Embryonic facial prominence (tissue), 1 donor: Measurements from ENCODE around the gene ERFE.
A peak's percentile ranks its signal among the peaks of the same experiment; 100 is the strongest.
"Not testable (repeated sequence)": the region's sequence is repeated elsewhere in the genome, so short reads cannot be mapped to it uniquely, and the experiment has no call there.

Source experiments
- DNase-seq: peaks from one replicate; pipeline ENCODE4 v3.0.0-alpha.2; 2016; ENCODE audit errors: extremely low spot score

ERFE gene

GRCh38 chr2:238168196-238169047 lies 9.7 kb downstream of the ERFE start:
- no peak for DNase-seq

DNA sequence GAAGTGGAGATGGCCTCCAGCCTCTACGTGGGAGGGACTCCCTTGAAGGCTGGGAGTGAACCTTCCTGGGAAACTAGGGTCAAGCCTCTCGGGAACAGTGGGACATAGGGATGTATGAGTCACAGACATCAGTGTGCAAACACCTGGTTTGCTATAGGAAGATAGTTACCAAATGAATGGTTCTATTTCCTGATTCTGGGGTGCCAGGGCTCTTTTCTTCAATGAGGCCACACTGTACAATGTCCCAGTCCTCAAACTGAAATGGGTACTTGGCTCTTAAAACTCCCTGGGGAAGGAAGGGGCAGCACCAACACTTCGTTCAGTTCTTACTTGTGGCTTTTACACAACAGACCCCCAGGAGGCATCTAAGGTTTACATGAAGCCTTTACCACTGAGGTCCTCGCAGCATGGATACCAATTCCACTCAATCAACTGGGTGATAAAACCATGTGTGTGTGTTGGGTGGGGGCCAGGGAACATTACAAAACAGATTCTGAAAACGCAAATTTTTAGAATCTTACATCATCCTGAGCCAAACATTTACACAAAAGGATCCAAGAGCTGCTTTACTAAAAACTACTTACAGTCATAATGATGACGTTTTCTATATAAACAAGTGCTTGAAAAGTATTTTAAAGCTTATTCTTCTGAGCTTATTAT lies 10.4 kb downstream of the ERFE start:
- DNase-seq, result no peak

DNA sequence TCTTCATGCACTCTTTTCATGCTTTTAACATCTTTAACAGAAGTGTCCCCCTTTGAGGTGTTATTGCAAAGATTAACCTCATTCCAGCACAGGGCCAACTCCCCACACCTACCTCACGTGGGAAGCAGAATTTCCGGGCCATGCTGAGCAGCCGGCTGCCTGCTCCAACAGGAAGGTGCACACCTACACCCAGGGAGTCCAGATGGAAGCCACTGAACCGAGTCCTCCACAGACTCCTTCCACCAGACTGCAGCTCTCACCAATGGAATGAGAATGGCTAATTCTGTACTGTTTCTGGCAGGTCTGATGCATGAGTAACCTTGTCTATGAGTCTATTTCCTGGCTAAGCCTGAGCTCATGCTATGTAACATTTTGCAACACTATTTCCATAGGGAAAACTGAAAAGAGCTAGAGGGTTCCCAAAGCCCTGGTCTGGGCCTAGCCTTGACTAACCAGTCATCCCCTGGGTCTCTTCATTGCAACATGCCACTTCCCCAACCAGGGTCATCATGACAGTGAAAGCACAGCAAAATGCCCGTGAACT lies 11.0 kb downstream of the ERFE start:
- DNase-seq, result no peak

GRCh38 chr2:238170386-238171071 lies 11.8 kb downstream of the ERFE start:
- DNase-seq, result no peak

GRCh38 chr2:238171072-238171431 lies 12.3 kb downstream of the ERFE start:
- not testable (repeated sequence) for DNase-seq

DNA sequence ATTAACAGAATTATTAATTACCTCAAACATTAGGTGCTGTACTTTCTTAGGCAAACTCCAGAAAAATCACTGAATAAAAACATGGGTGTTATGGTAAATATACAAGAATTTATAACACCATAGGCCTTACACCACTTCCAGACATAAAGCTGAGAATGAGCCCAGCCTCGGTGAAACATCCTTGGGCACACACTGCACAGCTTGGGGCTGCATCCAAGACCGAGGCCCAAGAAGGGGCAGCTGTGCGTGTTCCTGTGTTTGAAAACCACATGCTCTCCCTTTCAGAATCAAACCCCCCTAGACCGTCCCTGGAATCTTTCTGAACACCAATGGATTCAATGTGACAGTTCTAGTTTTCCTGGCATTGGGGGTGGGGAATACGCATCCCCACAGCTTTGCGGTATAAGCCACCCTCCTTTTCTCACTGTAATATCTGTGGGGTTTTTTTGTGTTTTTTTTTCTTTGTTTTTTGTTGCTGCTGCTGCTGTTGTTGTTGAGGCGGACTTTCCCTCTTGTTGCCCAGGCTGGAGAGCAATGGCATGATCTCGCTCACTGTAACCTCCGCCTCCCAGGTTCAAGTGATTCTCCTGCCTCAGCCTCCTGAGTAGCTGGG lies 12.9 kb downstream of the ERFE start:
- no peak for DNase-seq

GRCh38 chr2:238172439-238172838 lies 13.7 kb downstream of the ERFE start:
- DNase-seq, result no peak

- no peak for DNase-seq
Measured at GRCh38 chr2:238173692-238174091, 14.9 kb downstream of the ERFE start.

- no peak for DNase-seq
Measured at GRCh38 chr2:238174291-238174690, 15.5 kb downstream of the ERFE start.

DNA sequence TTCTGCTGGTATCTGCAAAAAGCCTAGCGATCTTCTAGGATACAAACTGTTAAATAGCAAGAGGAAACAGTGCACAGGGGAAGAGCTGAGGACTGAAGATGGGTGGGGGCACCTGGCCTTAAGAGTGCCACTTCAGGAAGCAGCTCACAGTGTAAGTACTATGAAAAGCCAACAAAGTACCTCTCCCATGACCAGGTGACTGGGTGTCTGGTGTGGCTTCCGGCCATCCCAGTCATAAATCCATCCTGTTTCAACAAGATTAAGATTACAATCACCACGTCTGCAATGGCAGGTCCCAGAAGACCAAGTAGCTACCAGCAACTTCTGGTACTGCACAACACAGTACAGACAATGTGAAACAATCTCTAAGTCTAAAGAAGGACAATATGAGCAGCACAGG lies 15.9 kb downstream of the ERFE start:
- no peak for DNase-seq

DNA sequence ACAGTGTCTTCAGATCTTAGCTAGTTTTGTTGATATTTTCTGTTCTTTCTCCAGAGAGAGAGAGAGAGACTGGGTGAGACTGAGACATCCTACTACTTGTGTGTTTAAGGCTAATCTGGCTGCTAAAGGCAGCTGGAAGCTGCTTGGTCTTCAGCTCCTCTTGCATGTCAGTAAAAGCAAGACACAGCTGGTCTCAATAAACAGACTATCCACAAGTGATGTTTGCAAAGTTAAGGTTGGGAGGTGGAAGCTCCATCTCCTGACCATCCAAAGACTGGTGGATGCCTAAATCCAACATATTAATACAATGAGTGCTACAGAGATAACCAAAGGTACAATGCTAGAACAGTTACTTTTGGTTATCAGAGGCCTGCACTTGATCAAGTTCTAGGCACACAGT lies 17.8 kb downstream of the ERFE start:
- DNase-seq, result no peak

DNA sequence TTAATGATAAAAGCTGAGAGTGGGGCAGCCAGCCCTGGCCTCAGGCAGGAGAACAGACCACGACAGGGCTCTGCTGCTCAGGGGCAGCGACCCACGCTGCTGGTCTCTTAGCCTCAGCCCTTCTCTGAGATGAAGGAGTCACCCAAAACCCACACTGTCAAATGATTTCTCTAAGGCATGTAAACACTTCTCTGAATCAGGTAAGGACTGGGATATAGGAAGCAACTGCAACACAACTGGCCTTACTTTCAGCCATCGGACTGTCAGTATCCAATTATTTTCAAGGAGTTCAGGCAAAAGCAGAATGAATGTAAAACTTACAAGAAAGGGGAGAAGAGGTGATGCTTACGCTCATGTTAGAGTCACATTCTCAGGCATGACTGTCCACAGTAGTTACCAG lies 21.8 kb downstream of the ERFE start:
- DNase-seq, result no peak

- no peak for DNase-seq
Measured at GRCh38 chr2:238182362-238182761, 23.6 kb downstream of the ERFE start.

GRCh38 chr2:238183821-238184220 lies 25.1 kb downstream of the ERFE start:
- DNase-seq, result no peak

DNA sequence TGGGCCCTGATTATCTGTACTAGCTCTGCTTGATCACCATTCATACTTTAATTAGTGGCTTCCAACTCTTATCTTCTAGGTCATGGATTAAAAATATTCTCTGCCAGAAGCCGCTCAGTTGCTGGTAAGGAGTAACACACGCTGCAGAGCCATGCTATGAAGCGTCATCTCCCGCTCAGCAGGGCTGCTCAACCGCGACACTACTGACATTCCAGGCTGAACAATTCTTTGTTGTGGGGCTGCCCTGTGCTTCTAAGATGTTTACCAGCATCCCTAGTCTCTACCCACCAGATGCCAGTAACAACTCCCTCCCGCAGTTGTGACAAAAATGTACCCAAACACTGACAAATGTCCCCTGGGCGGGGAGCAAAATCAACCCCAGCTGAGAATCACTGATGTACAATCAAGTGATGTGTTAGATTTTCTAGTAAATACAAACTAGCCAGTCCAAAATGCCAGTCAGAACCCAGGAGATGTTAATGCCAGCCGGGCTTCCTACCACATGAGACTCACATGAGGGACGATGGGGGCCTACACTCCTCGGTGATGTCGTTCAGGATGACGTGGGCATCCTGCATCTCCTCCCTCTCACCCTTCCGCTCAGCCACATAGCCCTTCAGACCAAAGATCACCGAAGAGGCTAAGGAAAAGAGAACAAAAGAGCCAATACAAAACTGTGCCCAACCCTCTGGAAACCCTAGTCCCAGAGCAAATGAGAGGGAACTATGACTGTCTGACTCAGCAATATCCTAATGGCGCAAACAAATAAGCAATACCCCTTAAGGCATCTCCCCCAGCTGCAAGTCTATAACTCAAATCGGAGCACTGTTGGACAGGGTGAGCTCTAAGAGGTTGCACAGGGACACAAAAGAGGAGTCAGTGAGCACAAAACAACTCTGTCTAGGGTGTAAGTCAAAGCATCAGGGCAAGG lies 29.1 kb downstream of the ERFE start:
- DNase-seq, result no peak

DNA sequence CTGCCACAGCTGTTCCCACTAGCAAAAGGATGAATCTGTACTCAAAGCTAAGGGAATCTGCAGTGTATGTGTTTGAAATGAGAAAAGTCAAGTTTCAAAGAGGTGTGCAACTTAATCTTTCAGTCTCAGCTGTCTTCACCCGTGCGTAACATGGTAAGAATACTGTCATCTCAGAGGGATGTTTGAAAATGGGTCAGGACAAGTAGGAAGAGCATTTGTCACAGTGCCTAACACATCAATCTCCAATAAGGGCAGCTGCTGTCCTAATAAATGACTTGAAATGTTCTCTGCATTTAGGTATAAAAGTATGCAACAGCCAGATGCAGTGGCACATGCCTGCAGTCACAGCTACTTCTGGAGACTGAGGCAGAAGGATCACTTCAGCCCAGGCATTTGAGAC lies 31.7 kb downstream of the ERFE start:
- no peak for DNase-seq

DNA sequence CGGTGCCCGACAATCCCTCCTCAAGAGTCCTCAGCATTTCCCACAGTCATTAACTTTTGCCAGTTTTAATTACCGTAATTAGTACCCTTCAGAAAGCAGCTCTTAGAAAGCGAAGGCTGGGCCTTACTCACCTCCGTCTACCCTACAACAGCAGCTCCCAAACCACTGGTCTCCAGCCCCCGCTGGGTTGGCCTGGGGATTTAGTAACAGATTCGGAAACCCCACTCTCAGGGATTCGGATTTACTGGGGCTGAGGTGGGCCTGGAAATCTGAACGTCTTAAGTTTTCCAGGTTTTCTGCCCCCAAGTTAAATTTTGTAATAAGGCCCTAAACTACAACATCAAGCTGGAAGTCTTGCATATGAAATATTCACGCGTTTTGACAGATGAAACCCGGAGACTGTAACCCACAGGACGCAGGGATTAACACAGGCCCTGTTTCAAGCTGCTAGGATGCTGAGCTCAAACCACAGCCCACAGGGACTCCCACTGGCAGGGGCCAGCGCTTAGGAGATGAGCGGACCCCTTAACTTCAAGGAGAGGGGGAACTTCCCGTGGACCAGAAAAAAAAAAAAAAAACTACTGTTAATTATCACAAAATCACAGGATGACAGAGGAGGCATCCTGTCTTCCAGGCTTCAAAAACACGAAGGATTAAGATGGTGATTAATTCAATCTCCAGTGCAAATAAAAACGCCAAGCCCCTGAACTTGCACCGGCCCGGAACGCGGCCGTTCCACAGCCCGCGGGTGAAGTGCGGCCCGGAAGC lies 43.7 kb downstream of the ERFE start:
- no peak for DNase-seq

GRCh38 chr2:238203094-238203972 lies 44.6 kb downstream of the ERFE start, which contains the start of gene ILKAP:
TSS of gene ILKAP (minus strand) at chr2:238203695. CDS start at chr2:238203553, 142 bp downstream.
- DNase-seq, result peak; percentile 78
